Measurements from ENCODE around the gene PTPN13. TPM values are rescaled to one million over a fixed set of nuclear protein-coding genes. Genes with fewer than 3 reads are reported as not detected.
"Not testable (repeated sequence)": the region's sequence is repeated elsewhere in the genome, so short reads cannot be mapped to it uniquely, and the experiment has no call there.

The PTPN13 gene
- total and polyA plus RNA-seq, 4 donors, result 21.7 to 170 (median 44.6) TPM

- no peaks in the 10 kb centered on the region for H3K36me3 ChIP-seq (ENCODE audit: control insufficient read depth, insufficient read depth, low read length)
- H3K9me3 ChIP-seq (ENCODE audit: control insufficient read depth, insufficient read depth, low read length), result no peaks in the 10 kb centered on the region
- DNase-seq (ENCODE audit: low read depth in 4 of 6, low spot score in 6 of 6), result peak in 1 of 6 donors; percentile 35
- H3K4me1 ChIP-seq (ENCODE audit: control insufficient read depth, insufficient read depth, low read length), result no peaks in the 10 kb centered on the region
- H3K27me3 ChIP-seq (ENCODE audit: control insufficient read depth, insufficient read depth, low read length), result no peaks in the 10 kb centered on the region
- WGBS (ENCODE audit: insufficient coverage), result no CpG with 5 or more reads among the region's 1 CpG
- no peak overlapping the region for H3K4me3 ChIP-seq (ENCODE audit: low read depth, low read length)
- H3K27ac ChIP-seq (ENCODE audit: low read depth, low read length), result no peak overlapping the region
These were observed 36.5 kb downstream of the PTPN13 start for GRCh38 chr4:86630629-86631028.

DNA sequence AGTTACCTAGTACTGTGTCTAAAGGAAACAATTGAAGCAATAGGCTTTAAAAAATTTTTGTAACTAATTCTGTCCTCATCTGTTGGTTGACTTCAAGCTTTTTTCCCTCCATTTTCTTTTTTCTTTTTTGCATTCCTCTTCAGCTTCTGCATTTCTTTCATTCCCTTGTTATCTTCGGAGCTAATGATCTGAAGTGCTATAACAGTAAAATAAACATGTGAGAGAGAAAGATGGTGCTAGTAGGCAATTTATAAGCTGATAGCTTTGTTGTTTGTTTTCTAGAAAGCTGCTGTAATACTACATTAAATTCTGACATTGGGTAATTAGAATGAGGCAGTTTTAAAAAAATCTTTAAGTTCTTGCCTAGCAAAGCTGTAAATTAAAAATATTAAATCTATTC, 37.1 kb downstream of the PTPN13 start:
- no peaks in the 10 kb centered on the region for H3K27me3 ChIP-seq (ENCODE audit: control insufficient read depth, insufficient read depth, low read length)
- DNase-seq (ENCODE audit: low read depth in 4 of 6, low spot score in 6 of 6), result peak in 1 of 6 donors; percentile 55
- H3K36me3 ChIP-seq (ENCODE audit: control insufficient read depth, insufficient read depth, low read length), result no peaks in the 10 kb centered on the region
- no peaks in the 10 kb centered on the region for H3K9me3 ChIP-seq (ENCODE audit: control insufficient read depth, insufficient read depth, low read length)
- H3K27ac ChIP-seq (ENCODE audit: low read depth, low read length), result no peak overlapping the region
- H3K4me1 ChIP-seq (ENCODE audit: control insufficient read depth, insufficient read depth, low read length), result no peaks in the 10 kb centered on the region
- no CpG with 5 or more reads among the region's 1 CpG for WGBS (ENCODE audit: insufficient coverage)
- H3K4me3 ChIP-seq (ENCODE audit: low read depth, low read length), result no peak overlapping the region

DNA sequence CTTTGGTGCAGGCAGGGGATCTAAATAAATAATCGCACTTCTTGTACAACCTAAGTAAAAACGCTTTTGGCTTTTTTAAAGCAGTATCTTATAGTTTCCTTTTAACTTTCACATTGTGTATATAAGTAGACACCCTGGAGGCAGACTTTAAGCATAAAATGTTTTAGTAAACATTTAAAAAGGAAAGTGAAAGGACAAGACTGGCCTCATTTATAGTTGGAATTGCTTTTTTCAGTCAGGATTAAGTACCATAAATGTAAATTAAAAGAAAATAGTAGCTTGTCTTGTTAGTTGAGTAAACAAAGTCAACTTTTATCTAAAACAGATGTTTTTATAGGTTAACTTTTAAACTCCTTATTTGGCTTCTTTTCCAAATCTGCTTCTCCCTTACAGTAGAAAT, 39.7 kb downstream of the PTPN13 start:
- no peak overlapping the region for H3K4me3 ChIP-seq (ENCODE audit: low read depth, low read length)
- H3K36me3 ChIP-seq (ENCODE audit: control insufficient read depth, insufficient read depth, low read length), result no peaks in the 10 kb centered on the region
- no peaks in the 10 kb centered on the region for H3K4me1 ChIP-seq (ENCODE audit: control insufficient read depth, insufficient read depth, low read length)
- no CpG with 5 or more reads among the region's 2 CpGs for WGBS (ENCODE audit: insufficient coverage)
- H3K27me3 ChIP-seq (ENCODE audit: control insufficient read depth, insufficient read depth, low read length), result no peaks in the 10 kb centered on the region
- no peak overlapping the region for H3K27ac ChIP-seq (ENCODE audit: low read depth, low read length)
- no peak for DNase-seq (ENCODE audit: low read depth in 4 of 6, low spot score in 6 of 6)
- H3K9me3 ChIP-seq (ENCODE audit: control insufficient read depth, insufficient read depth, low read length), result no peaks in the 10 kb centered on the region

- Histone ChIP-seq H3K36me3 (ENCODE audit: control insufficient read depth, insufficient read depth, low read length) (peaks cover 4% of the 10 kb centered on the region), H3K9me3 (ENCODE audit: control insufficient read depth, insufficient read depth, low read length) (no peaks in the 10 kb centered on the region), H3K27ac (ENCODE audit: low read depth, low read length) (no peak overlapping the region), H3K4me1 (ENCODE audit: control insufficient read depth, insufficient read depth, low read length) (no peaks in the 10 kb centered on the region), H3K27me3 (ENCODE audit: control insufficient read depth, insufficient read depth, low read length) (no peaks in the 10 kb centered on the region), H3K4me3 (ENCODE audit: low read depth, low read length) (no peak overlapping the region)
- DNase-seq (ENCODE audit: low read depth in 4 of 6, low spot score in 6 of 6), result no peak
- no CpG with 5 or more reads among the region's 1 CpG for WGBS (ENCODE audit: insufficient coverage)
These were observed 46.4 kb downstream of the PTPN13 start for GRCh38 chr4:86640469-86640868.

DNA sequence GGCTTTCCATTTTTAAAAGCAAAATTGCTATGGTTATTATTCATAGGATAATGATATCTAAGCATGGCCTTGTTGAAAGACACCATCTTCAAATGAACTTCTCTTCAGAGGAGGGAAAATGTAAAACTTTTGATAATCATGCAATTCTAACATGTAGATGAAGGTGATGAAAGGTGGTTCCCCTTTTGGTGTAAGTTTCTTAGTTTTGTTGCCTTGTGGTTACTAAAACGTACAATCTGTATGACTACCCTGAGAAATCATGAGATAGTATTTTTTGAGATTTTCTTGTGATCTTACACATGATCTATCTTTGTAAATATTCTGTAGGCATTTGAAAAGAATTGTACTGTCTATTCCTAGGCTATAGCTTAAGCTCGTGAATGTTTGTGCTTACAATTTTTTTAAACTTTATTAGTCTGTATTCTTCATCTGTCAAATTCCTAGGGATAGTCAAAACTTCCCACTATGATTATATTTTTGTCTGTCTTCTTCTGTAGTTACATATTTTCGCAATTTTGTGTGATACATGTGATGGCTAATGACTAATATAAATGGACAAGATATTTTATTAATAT, 47.5 kb downstream of the PTPN13 start:
- no peak for DNase-seq (ENCODE audit: low read depth in 4 of 6, low spot score in 6 of 6)
- peaks cover 4% of the 10 kb centered on the region for H3K36me3 ChIP-seq (ENCODE audit: control insufficient read depth, insufficient read depth, low read length)
- no peaks in the 10 kb centered on the region for H3K27me3 ChIP-seq (ENCODE audit: control insufficient read depth, insufficient read depth, low read length)
- H3K4me3 ChIP-seq (ENCODE audit: low read depth, low read length), result no peak overlapping the region
- no peaks in the 10 kb centered on the region for H3K4me1 ChIP-seq (ENCODE audit: control insufficient read depth, insufficient read depth, low read length)
- H3K27ac ChIP-seq (ENCODE audit: low read depth, low read length), result no peak overlapping the region
- WGBS (ENCODE audit: insufficient coverage), result 80% methylated on average over 1 of the region's 3 CpGs
- H3K9me3 ChIP-seq (ENCODE audit: control insufficient read depth, insufficient read depth, low read length), result no peaks in the 10 kb centered on the region

DNA sequence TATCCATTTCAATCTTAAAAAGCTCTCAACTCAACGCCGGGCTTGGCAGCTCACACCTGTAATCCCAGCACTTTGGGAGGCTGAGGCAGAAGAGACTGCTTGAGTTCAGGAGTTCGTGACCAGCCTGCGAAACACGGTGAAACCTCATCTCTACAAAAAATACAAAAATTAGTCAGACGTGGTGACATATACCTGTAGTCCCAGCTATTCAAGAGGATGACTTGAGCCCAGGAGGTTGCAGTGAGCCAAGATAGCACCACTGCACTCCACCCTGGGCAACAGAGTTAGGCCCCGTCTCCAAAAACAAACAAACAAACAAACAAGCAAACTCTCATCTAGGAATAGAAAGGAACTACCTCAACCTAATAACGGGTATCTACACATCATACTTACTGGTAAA, 50.8 kb downstream of the PTPN13 start:
- H3K27ac ChIP-seq (ENCODE audit: low read depth, low read length), result no peak overlapping the region
- no peaks in the 10 kb centered on the region for H3K4me1 ChIP-seq (ENCODE audit: control insufficient read depth, insufficient read depth, low read length)
- DNase-seq (ENCODE audit: low read depth in 4 of 6, low spot score in 6 of 6), result no peak
- peaks cover 4% of the 10 kb centered on the region for H3K36me3 ChIP-seq (ENCODE audit: control insufficient read depth, insufficient read depth, low read length)
- H3K9me3 ChIP-seq (ENCODE audit: control insufficient read depth, insufficient read depth, low read length), result peaks cover 3% of the 10 kb centered on the region
- no peak overlapping the region for H3K4me3 ChIP-seq (ENCODE audit: low read depth, low read length)
- WGBS (ENCODE audit: insufficient coverage), result 97% methylated on average over 4 of the region's 8 CpGs
- no peaks in the 10 kb centered on the region for H3K27me3 ChIP-seq (ENCODE audit: control insufficient read depth, insufficient read depth, low read length)

GRCh38 chr4:86652332-86652932, 58.3 kb downstream of the PTPN13 start:
- 100% methylated on average over 1 of the region's 1 CpG for WGBS (ENCODE audit: insufficient coverage)
- Histone ChIP-seq H3K4me3 (ENCODE audit: low read depth, low read length) (no peak overlapping the region), H3K36me3 (ENCODE audit: control insufficient read depth, insufficient read depth, low read length) (no peaks in the 10 kb centered on the region), H3K9me3 (ENCODE audit: control insufficient read depth, insufficient read depth, low read length) (peaks cover 21% of the 10 kb centered on the region), H3K27me3 (ENCODE audit: control insufficient read depth, insufficient read depth, low read length) (no peaks in the 10 kb centered on the region), H3K27ac (ENCODE audit: low read depth, low read length) (no peak overlapping the region), H3K4me1 (ENCODE audit: control insufficient read depth, insufficient read depth, low read length) (no peaks in the 10 kb centered on the region)
- DNase-seq (ENCODE audit: low read depth in 4 of 6, low spot score in 6 of 6), result no peak

DNA sequence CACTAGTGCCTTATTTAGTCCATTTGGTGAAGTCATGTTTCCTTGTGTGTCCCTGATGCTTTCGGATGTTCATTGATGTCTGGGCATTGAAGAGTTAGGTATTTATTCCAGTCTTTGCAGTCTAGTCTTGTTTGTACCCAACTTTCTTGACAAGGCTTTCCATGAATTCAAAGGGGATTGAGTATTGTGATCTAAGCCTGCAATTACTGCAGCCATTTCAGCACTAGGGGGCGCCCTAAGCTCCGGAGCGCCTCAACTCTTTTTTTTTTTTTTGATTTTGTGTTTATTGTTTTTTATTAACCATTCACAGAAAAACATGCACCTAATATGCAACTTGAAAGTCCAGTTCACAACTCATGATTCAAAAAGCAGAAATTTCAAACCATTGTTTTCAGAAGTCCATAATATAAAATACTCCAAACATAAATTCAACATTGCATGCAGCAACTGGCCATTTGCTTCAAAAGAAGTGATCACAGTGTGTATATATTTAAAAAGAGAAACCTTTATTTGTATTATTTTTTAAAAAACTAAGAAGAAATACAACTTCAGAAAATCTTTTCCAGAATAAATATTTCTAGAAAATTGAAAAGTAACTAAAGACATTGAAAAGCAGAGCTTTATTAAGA, 59.2 kb downstream of the PTPN13 start:
- no peak overlapping the region for H3K4me3 ChIP-seq (ENCODE audit: low read depth, low read length)
- WGBS (ENCODE audit: insufficient coverage), result 100% methylated on average over 1 of the region's 4 CpGs
- H3K27me3 ChIP-seq (ENCODE audit: control insufficient read depth, insufficient read depth, low read length), result no peaks in the 10 kb centered on the region
- H3K36me3 ChIP-seq (ENCODE audit: control insufficient read depth, insufficient read depth, low read length), result no peaks in the 10 kb centered on the region
- H3K27ac ChIP-seq (ENCODE audit: low read depth, low read length), result no peak overlapping the region
- no peaks in the 10 kb centered on the region for H3K4me1 ChIP-seq (ENCODE audit: control insufficient read depth, insufficient read depth, low read length)
- peaks cover 21% of the 10 kb centered on the region for H3K9me3 ChIP-seq (ENCODE audit: control insufficient read depth, insufficient read depth, low read length)
- no peak for DNase-seq (ENCODE audit: low read depth in 4 of 6, low spot score in 6 of 6)

DNA sequence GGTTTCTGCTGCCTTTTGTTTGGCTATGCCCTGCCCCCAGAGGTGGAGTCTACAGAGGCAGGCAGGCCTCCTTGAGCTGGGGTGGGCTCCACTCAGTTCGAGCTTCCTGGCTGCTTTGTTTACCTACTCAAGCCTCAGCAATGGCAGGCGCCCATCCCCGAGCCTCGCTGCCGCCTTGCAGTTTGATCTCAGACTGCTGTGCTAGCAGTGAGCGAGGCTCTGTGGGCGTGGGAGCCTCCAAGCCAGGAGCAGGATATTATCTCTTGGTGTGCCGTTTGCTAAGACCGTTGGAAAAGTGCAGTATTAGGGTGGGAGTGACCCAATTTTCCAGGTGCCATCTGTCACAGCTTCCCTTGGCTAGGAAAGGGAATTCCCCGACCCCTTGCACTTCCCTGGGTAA, 62.7 kb downstream of the PTPN13 start:
- H3K9me3 ChIP-seq (ENCODE audit: control insufficient read depth, insufficient read depth, low read length); H3K4me1 ChIP-seq (ENCODE audit: control insufficient read depth, insufficient read depth, low read length); H3K27ac ChIP-seq (ENCODE audit: low read depth, low read length); H3K27me3 ChIP-seq (ENCODE audit: control insufficient read depth, insufficient read depth, low read length); DNase-seq (ENCODE audit: low read depth in 4 of 6, low spot score in 6 of 6); H3K36me3 ChIP-seq (ENCODE audit: control insufficient read depth, insufficient read depth, low read length); H3K4me3 ChIP-seq (ENCODE audit: low read depth, low read length): not testable (repeated sequence)
- 96% methylated on average over 10 of the region's 10 CpGs for WGBS (ENCODE audit: insufficient coverage)

DNA sequence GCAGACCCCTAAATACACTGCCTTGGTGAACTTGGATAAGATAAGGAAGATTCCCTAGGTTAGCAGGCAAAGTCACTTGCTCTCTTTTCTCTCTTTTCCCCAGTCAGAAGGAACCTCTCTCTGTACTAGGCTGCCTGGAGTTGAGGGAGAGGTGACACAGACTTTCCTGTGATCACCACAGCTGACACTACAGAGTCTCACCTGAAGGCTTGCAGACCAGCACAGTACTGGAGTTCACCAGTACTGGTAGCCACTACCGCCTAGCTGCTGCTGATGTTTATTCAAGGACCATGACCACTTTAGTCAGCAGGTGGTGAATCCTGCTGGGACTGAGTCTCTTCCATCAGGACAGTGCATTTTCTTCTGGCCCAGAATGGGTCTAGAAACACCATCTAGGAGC, 63.3 kb downstream of the PTPN13 start:
- Histone ChIP-seq H3K36me3 (ENCODE audit: control insufficient read depth, insufficient read depth, low read length) (no peaks in the 10 kb centered on the region), H3K27ac (ENCODE audit: low read depth, low read length) (no peak overlapping the region), H3K4me1 (ENCODE audit: control insufficient read depth, insufficient read depth, low read length) (no peaks in the 10 kb centered on the region), H3K27me3 (ENCODE audit: control insufficient read depth, insufficient read depth, low read length) (no peaks in the 10 kb centered on the region), H3K9me3 (ENCODE audit: control insufficient read depth, insufficient read depth, low read length) (peaks cover 3% of the 10 kb centered on the region), H3K4me3 (ENCODE audit: low read depth, low read length) (no peak overlapping the region)
- no peak for DNase-seq (ENCODE audit: low read depth in 4 of 6, low spot score in 6 of 6)
- WGBS (ENCODE audit: insufficient coverage), result 95% methylated on average over 1 of the region's 1 CpG

Data from spinal cord (tissue), 10 donors.